Stimulated activated CD4-positive, alpha-beta T cell treated with anti-CD3 and anti-CD28 coated beads, Interleukin-2, amount 100 ng/mL, for 48 hours (primary cell): ENCODE results near the gene CYP4A11.
"Not testable (repeated sequence)": the region's sequence is repeated elsewhere in the genome, so short reads cannot be mapped to it uniquely, and the experiment has no call there.

Source experiments
- DNase-seq, 2 donors: peaks; one replicate each; pipeline ENCODE4 v3.0.0-alpha.2; 2020

Gene CYP4A11

DNA sequence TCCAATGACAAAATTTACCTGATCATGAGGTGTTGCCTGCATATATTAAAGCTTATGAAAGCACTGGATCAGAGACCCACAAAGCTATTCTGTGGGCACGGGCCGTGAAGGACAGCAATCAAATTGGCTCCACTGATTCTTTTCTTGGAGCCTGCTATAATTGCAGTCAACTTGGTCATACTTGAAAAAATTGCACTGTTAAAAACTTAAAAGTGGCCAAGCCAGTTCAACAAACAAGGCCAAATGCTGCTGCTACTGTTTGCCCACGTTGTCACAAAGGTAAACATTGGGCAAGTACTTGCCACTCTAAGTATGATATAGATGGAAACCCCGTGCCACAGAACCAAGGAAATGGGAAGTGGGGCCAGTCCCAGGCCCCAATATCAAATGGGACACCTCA is 37.8 kb downstream of the CYP4A11 start:
- no peak for DNase-seq

DNA sequence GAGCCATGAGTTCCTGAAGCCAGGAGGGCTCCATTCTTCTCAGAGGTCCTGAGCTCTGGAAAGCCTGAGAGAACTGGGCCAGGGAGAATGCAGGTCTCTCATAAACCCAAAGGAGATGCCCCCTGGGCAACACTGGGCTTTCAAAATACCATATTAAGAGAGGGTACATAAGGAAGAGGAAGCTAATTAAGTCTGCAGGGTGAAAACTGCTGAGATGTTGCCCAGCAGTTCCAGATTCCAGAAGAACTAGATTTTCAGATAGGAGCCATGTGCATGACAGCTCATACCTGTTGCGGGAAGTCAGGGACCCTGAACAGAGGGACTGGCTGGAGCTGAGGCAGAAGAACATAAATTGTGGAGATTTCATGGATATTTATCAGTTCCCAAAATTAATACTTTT is 40.9 kb downstream of the CYP4A11 start:
- no peak for DNase-seq

- DNase-seq = not testable (repeated sequence)
Measured at GRCh38 chr1:46881656-46882055, 59.6 kb downstream of the CYP4A11 start.
